DMS 273 (cell line): ENCODE results near the gene SCTR.
A peak's percentile ranks its signal among the peaks of the same experiment; 100 is the strongest.

ENCODE experiments used
- DNase-seq: peaks from one replicate; lab custom pipeline; 2025; ENCODE audit not compliant: unreplicated experiment; lab: John Stamatoyannopoulos, UW

Gene SCTR

DNA sequence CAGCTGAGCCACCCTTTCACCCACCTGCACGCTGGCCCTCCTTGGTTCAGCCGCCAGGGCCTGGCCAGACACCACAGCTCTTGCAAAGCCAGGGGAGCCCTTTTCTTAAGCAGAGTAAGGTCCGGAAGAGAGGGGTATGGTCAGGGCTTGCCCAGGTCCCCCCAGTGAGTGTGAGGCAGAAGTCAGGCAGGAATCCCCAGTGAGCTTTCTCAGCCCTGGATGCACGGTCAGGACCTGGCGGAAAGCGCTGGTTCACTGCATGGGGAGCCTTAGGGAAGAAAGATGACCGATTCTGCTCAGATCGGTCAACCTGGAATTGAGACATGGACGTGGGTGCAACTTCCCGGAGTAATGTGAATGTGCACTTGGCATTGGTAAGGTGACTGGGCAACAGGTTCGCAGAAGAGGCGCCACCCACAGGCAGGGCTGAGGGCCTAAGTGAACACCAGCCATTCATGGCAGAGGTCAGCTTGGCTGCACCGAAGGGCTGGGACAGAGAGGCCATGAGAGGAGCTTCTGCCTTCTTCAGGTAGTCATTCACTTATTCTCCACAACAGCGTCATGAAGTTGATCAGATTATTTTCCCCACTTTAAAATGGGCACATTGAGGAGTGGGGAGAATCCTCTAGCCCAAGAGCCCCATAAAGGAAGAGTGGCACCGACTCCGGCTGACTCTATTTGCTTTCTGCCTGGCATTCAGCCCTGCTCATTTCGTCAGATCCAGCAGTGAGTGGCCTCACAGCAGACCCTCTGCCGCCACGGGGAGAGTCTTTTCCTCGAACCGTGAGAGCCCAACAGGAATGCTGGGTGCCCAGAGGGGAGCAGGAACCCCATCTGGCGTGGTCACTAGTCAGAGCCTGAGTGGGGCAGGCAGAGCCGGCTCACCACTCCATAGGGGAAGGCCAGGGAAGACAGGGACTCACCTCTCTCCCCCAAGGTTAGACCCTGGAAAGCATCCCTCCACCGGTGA lies 35.8 kb downstream of the SCTR start:
- DNase-seq: no peak

DNA sequence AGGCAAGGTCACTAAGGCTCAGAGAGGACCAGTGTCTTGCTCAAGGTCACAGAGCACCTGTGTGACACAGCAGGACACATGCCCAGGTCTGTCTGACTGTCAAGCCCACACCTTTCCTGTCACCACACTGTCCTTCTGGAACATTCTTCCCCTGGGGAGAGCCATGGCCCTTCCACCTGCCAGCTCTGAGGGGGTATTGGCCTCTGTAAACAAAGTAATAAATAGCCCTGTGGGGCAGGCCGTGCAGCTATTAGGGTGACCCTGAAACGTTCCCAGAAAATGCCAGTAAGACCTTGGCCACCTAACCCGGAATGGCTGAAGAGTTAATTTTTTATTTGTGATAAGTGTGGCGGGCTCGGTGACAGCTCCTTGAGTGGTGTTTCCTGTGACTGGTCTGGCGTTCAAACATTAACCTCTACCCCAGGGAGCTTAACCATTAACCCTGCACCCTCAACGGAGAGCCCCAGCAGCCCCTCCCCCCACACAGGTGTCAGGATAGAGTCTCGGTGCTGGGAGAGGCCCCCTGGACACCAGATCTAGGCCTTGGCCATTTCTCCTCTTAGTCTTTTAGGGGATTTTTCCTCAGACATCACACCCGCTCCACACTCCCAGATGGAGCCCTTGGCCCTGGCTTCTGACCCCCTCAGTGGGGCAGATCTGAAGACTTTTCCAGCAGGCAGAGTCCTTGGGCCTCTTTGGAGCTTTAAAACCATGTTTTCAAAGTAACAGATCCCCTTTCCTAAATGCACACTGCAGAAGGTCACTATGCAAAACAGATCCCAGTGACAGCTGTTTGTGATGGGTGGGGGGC lies 36.6 kb downstream of the SCTR start:
- DNase-seq: no peak

DNA sequence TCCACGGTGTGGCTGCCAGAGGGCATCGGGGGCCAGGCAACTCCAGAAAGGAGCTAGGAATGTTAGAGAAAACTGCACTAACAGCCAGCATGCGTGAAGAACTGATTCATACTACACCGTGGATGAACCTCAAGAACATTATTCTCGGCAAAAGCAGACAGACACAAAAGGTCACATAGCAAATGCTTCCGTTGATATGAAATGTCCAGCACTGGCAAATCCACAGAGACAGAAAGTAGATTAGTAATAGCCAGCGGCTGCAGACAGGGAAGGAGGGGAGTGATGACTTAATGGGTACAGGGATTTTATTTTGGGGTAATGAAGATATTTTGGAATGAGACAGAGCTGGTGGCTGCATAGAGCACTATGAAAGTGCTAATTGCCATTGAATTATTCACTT lies 37.4 kb downstream of the SCTR start:
- no peak for DNase-seq

DNA sequence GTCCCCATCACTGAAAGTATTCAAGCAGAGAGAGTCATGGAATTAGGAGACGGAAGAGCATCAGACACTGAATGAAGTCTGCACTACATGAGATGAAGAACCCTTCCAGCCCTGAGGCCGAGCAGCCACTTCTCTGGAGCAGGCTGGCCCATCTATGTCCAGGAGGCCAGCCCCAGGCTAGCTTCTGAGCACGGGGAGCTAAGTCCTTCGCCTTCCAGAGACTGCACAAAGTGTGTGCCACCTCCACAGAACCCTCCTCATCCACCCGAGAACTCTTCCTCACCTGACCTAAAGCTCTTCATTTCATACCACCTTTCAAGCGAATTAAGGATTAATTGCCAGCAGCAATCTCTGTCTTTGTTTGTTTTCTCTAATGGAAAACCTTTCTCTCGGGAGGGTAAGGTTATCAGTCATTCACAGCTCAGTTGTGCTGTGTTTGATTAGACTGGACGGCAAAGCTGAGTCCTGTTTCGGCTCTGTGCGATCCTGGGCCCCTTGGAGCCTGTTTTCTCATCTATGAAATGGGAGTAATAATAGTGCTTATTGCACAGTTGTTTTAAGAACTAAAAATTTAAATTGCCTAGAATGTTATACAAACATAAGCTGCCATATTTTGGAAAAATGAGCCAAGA lies 38.0 kb downstream of the SCTR start:
- DNase-seq: no peak

DNA sequence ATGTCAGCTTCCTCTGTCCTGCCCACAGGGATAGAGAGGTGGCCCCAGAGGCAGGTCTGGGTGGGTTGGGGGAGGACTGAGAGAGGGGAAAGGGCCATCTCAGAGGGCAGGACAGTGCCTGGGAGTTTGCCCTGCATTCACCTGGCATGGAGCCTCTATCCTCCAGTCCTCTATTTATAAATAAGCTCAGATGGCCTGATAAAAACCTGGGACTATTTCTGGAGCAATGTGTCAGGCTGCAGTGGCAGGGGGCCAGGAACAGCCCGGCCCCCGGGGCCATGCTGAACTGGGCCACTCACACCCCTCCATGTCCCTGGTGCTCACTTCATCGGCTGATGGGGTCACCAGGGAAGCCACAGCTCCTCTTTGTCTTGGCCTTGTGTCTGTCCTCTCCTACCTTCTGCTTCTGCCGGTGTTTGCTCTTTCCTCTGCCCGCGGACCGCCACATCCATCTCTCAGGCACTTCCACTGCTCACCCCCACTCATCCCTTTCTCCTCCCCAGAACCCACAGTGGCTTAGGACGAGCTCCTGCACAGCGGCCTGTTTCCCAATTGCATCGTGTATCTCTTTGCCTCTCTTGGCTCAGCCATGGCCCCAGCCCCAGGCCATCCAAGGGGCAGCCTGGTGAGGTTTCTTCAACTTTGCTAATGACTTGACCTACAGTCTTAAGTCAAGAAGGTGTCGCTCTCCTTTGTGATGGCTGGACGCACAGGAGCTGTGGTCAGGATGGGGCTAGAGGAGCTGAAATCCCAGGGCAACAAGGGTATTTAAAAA lies 38.8 kb downstream of the SCTR start:
- DNase-seq: peak; percentile 49

DNA sequence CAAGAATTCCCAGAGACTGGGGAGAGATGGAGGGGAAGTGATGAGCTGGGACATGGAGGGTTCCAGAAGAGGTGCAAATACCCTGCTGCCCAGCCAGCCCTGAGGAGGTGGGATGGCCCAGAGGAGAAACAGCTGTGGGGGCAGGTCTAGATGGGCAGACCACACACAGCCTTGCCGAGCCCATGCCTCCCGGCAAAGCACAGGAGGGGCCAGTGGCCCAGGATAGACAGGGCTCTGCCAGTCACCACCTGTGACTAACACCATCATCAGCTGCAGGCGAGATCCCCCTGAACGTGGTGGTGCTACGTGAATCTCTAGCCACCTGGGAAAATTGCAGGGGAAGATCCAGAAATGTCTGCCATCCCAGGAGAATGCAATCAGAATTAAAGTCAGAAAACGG lies 39.4 kb downstream of the SCTR start:
- peak; percentile 45 for DNase-seq

DNA sequence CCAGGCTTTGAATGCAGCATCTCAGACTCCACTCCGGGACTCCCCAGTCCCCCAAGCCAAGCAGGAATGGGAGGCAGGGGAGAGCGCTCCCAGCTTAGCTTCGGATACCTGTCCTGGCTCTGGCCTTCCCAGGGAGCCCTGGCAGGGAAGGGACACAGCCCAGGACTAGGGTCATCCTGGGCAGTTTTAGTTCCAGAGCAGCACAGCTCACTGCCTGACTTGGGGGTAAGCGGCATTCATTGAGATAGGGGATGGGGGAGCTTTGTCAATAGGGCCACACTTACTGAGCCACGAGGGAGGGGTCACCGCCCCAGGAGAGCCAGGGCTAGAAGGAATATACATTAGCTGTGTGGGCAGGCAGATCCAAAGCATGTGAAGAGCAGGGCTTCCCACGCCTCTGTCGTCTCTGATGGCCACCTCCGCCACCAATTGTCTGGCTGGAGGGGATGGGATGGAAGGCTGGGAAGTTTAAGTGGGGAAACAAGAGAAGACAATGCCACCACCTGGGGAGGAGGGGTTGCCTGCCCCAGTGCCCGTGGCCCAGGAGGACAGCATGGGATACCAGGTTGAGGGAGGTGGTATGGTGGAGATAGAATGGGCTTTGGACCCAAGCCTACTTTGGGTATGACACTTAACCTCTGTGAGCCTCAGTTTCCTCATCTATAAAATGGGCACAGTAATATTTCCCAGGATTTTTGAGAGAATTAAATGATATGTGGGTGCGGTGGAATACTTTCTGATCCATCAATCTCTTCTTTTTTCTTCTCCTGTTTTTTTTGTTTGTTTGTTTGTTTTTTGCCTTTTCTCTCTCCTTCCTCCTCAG lies 40.2 kb downstream of the SCTR start:
- no peak for DNase-seq

DNA sequence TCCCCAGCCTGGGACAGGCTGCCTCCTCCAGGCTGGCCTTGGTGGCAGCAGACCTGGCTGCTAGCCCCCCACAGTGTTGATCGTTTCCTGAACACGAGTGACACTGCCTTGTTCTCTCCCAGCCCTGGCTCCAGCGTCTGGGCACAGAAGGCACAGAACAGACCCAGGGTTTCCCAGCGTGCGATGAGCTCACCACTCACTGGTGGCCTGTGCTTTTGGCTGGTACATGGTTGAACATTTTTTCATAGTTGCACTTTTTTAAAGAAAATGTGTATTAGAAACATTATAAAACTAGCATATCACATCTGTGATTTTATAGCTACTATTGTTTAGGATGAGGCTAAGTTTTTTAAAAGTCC lies 40.9 kb downstream of the SCTR start:
- DNase-seq: no peak

DNA sequence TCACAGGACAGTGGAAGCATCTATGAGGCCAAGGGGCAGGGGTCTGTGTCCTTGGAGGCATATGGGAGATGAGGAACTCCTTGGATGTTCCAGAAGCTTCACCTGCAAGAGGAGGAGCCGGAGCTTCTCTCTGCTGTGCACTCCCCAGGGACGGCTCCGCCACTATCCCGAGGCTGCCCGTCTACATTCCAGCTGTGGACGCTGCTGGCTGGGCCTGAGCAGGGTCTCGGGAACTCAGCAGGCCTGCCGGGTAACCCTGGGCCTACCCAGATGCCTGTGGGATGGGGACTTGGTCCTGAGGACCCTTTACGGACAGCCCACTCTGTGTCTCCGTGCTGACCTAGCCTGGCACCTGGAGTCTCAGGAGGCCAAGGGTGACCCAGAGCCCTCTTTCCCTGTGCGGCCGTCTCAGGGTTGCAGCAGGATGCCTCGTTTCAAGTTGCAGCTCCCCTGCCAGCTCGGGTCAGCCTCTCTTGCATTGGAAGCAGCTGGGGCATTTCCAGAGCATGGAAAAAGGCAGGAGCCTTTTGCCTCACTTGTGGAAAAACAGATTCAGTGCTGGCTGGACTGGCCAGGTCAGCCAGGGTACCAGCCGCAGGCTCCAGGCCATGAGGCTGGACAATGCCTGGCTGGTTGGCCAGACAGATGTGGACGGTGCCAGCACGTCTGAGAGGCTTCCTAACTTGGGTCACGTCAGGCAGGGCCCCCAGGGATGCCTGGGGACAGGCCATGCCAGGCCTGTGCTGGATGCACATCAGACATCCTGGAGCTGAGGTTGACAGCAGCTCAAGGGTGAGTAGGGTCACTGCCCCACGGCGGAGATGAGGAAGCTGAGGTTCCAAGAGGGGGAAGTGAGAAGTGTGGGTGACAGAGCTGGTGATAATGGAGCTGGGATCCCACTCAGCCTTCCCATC lies 41.5 kb downstream of the SCTR start:
- DNase-seq: peak; percentile 46

DNA sequence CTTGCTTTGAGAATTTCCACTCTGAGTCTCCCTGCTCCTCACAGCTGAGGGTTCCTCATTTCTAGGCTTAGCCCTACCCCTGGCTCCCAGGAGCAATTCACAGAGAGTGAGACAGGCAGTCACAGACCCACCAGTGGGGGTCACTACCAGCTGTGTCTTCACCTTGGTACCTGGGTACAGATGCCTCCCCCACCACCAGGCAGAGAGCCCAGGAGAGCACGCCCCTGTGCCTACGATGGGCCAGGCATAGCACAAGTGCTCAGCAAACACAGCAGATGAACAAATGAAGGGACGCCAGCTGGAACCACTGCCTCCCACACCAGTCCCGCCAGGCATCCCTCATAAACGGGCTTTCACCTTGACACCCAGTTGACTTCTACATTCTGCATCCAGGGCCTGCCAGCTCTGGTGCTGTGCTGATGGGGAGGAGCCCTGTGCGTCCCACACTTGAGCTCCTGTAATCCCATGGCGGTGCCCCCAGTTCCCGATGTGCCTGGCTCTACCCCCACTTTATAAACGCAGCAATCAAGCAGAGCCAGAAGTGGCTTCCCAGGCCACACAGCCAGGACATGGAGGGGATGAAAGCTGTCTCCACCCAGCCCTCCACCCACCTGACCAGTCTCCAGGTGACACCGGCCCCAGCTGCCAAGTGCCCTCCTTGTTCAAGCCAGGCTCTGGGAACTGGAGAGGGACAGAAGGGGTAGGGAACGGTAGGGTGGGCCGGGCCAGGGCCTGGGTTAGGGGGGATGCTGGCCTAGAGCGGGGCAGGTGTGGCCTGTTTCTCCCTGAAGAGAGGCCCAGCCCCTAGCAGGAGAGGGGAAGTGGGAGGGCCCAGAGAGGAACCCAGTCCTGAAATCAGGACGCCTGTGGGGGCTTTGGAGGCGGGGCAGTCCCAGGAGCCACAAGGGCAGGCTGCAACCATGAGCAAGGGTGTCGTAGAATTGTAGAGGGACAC lies 42.5 kb downstream of the SCTR start:
- peak; percentile 15 for DNase-seq

DNA sequence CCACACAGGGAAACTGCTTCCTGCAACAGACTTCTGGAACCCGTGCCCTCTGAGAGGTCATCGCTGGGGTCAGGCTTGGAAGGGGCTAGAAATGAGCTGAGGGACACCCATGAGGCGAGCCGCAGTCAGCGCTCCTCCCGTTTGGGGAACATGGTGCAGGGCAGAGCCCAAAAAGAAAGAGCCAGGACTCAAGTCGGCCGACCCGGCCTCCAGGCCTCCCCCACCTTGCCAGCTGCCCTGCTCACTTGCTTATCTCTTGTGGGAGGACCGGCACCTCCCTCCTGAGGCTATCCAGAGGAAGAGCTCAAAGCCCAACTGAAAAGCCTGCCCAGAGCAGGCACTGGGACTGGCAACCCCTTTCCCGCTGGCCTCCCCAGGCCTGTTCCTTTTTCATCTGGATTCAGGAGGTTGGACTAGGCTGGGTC lies 43.6 kb downstream of the SCTR start:
- DNase-seq: peak; percentile 26

DNA sequence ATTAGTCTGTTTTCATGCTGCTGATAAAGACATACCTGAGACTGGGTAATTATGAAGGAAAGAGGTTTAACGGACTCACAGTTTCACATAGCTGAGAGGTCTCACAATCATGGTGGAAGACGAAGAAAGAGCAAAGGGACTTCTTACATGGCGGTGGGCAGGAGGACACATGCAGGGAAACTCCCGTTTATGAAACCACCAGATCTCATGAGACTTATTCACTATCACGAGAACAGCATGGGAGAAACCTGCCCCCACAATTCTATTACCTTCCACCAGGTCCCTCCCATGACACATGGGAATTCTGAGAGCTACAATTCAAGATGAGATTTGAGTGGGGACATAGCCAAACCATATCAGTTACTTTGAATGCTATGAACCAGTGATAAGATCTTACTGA lies 44.1 kb downstream of the SCTR start:
- no peak for DNase-seq

DNA sequence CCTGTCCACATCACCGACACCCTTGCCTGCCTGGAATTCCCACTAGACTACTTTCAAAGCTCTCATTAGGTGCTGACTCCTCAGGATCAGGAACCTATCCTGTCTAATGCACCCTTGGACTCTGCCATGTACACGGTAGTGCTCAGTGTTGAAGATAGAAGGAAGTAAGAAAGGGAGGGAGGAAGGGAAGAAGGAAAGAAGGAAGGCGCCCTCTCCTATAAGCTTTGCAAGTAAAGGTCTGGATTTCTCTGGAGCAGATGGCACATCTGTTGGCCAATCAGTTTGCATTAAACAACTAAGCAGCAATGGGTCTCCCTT lies 45.3 kb downstream of the SCTR start:
- no peak for DNase-seq

DNA sequence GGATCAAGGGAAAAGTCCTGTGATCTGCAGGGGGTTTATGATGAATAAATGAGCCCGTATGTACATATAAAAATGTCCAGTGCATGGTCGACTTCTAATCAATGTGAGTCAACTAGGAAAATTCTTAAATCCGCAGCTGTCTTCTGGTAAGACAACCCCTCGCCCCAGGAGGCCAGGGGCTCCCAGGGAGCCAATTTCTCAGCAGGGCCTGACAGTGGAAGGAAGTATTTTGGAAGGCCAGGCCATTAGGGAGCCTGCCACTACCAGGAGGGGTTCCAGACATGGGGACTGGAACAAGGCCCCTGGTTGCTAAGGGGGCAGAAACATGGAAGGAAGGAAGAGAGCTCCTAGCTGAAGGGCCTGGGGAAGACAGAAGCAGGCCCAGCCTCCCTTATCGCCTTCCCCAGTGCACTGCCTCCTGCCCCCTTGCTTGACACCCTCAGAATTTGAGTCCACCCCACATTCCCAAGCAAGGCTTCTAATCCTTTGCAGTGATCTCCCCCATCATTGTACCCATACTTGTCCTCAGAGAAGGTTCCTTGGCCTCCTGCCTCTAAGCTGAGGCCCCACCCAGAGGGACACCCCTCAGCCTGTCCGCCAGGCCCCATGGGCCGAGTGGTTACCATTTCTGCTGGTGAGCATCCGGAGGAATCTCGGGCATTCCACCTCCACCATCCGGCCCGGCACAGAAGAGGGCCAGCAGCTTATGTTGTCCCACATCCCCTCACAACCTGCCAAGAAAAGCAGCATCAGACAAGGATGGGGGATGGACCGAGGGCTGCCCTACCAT lies 45.9 kb downstream of the SCTR start:
- DNase-seq: no peak

DNA sequence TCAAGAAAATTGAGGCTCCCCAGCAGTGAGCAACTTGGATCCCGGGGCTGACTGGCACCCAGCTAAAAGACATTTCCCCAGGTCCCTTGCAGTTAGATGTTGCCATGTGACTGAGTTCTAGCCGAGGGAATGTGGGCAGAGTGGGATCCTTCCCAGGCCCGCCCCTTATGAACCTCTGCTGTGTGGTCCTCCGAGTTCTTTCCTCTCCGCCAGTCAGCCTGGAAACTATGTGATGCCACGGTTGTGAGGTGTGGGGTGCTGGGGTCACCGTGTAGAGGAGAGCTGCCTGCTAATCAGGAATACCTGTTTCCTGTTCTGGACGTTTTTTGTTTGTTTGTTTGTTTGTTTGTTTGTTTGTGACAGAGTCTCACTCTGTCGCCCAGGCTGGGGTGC lies 47.2 kb downstream of the SCTR start:
- no peak for DNase-seq

DNA sequence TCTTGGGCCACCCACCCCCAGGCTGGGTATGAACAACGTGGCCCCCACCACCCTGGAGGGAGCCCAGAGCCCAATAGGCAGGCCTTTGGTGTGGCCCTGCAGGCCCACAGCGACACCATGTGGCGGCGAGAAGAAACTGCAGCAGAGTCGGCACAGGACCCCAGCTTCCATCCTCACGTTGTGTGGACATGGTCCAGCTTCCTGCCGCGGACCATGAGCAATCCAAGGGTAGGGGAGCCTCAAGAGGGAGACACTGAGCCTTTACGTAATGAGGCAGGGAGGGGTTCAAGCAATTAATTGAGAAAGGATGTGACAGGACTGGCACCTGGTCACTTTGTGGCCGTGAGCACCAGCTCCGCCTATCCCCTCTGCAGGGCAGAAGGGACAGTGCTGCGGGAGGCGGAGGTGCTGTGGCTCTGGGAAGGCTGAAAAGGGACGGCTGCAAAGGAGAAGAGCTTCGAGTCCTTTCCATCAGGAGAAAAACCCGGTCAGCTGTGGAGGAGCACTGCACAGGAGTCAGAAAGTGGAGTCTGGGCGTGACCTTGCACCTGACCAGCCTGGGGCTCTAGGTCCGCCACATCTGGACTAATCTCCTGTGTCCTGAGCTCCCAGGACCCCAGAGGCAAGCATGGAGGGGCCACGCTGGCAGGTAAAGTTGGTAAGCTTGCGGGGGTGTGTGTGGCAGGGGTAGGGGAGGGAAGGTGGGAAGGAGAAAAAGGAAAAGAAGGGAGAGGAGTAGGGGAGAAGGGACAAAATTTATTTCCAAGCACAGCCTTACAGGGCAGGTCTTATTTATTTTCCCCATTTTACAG lies 47.8 kb downstream of the SCTR start:
- DNase-seq: peak; percentile 83
